Endothelial cell of hepatic sinusoid (primary cell): Measurements from ENCODE around the gene TSPAN3.

Experiments
- in situ Hi-C: cut with HindIII; loops from 2 replicates; pipeline ENCODE4 v1.10.0; 2017; ENCODE audit warnings: low sequenced_read_pairs

Gene TSPAN3

GRCh38 chr15:77085297-77085696, 14.4 kb upstream of the TSPAN3 start:
- in situ Hi-C loops, result no loop called here

GRCh38 chr15:77084436-77084835, 13.5 kb upstream of the TSPAN3 start:
- in situ Hi-C loops, result no loop called here

- in situ Hi-C loops, result no loop called here
Measured at GRCh38 chr15:77083381-77084160, 12.7 kb upstream of the TSPAN3 start.

- in situ Hi-C loops, result no loop called here
Measured at GRCh38 chr15:77081971-77082370, 11.1 kb upstream of the TSPAN3 start.

GRCh38 chr15:77076323-77076915, 5.5 kb upstream of the TSPAN3 start:
- in situ Hi-C loops, result no loop called here

- in situ Hi-C loops, result no loop called here
Measured at GRCh38 chr15:77075528-77075927, 4.6 kb upstream of the TSPAN3 start.

GRCh38 chr15:77074350-77074749, 3.4 kb upstream of the TSPAN3 start:
- in situ Hi-C loops, result no loop called here

- in situ Hi-C loops, result no loop called here
Measured at GRCh38 chr15:77071305-77072223, 655 bp upstream of the TSPAN3 start.

GRCh38 chr15:77070180-77070494, 772 bp downstream of the TSPAN3 start:
- in situ Hi-C loops, result no loop called here

- in situ Hi-C loops, result no loop called here
Measured at GRCh38 chr15:77069521-77070121, 1.3 kb downstream of the TSPAN3 start.

GRCh38 chr15:77068633-77069032, 2.3 kb downstream of the TSPAN3 start:
- in situ Hi-C loops, result no loop called here

- in situ Hi-C loops, result no loop called here
Measured at GRCh38 chr15:77067691-77068367, 3.1 kb downstream of the TSPAN3 start.

GRCh38 chr15:77066971-77067690, 3.8 kb downstream of the TSPAN3 start:
- in situ Hi-C loops, result no loop called here

GRCh38 chr15:77064539-77065308, 6.2 kb downstream of the TSPAN3 start:
- in situ Hi-C loops, result no loop called here

GRCh38 chr15:77064063-77064462, 6.8 kb downstream of the TSPAN3 start:
- in situ Hi-C loops, result no loop called here

- in situ Hi-C loops, result no loop called here
Measured at GRCh38 chr15:77063249-77063648, 7.7 kb downstream of the TSPAN3 start.

- in situ Hi-C loops, result no loop called here
Measured at GRCh38 chr15:77060546-77060945, 10.4 kb downstream of the TSPAN3 start.

- in situ Hi-C loops, result no loop called here
Measured at GRCh38 chr15:77059786-77060361, 11.0 kb downstream of the TSPAN3 start.

GRCh38 chr15:77058468-77058867, 12.4 kb downstream of the TSPAN3 start:
- in situ Hi-C loops, result no loop called here
